A204.1 (cell line): ENCODE results near the gene PLXNB2.
"Not testable (repeated sequence)": the region's sequence is repeated elsewhere in the genome, so short reads cannot be mapped to it uniquely, and the experiment has no call there.

Experiments
- FAIRE-seq: peaks from 2 replicates; lab custom pipeline; 2012; peaks lifted over from hg19 to GRCh38; lab: Jason Lieb, UNC

PLXNB2 gene

GRCh38 chr22:50325444-50326224 is 18.2 kb upstream of the PLXNB2 start:
- FAIRE-seq = no peak

- FAIRE-seq = no peak
These were observed 16.5 kb upstream of the PLXNB2 start for GRCh38 chr22:50323900-50324299.

GRCh38 chr22:50322382-50323104 is 15.1 kb upstream of the PLXNB2 start:
- not testable (repeated sequence) for FAIRE-seq

- FAIRE-seq = no peak
These were observed 13.4 kb upstream of the PLXNB2 start for GRCh38 chr22:50320671-50321325.

- FAIRE-seq = no peak
These were observed 12.7 kb upstream of the PLXNB2 start for GRCh38 chr22:50320116-50320515.

- FAIRE-seq = no peak
These were observed 12.1 kb upstream of the PLXNB2 start for GRCh38 chr22:50319503-50319951.

GRCh38 chr22:50318698-50319411 is 11.4 kb upstream of the PLXNB2 start:
- no peak for FAIRE-seq

GRCh38 chr22:50318356-50318697 is 10.9 kb upstream of the PLXNB2 start:
- no peak for FAIRE-seq

GRCh38 chr22:50317674-50318073 is 10.2 kb upstream of the PLXNB2 start:
- no peak for FAIRE-seq

GRCh38 chr22:50317178-50317577 is 9.7 kb upstream of the PLXNB2 start:
- no peak for FAIRE-seq

- no peak for FAIRE-seq
These were observed 8.9 kb upstream of the PLXNB2 start for GRCh38 chr22:50316114-50317065.

GRCh38 chr22:50315289-50316113 is 8.1 kb upstream of the PLXNB2 start:
- no peak for FAIRE-seq

GRCh38 chr22:50314455-50315288 is 7.2 kb upstream of the PLXNB2 start:
- FAIRE-seq = no peak

GRCh38 chr22:50314081-50314454 is 6.6 kb upstream of the PLXNB2 start:
- no peak for FAIRE-seq

- FAIRE-seq = no peak
These were observed 6.2 kb upstream of the PLXNB2 start for GRCh38 chr22:50313600-50313999.

GRCh38 chr22:50313021-50313420 is 5.6 kb upstream of the PLXNB2 start:
- FAIRE-seq = no peak

GRCh38 chr22:50312371-50312770 is 4.9 kb upstream of the PLXNB2 start:
- no peak for FAIRE-seq

- FAIRE-seq = no peak
These were observed 4.3 kb upstream of the PLXNB2 start for GRCh38 chr22:50311606-50312351.

- FAIRE-seq = no peak
These were observed 3.6 kb upstream of the PLXNB2 start for GRCh38 chr22:50310949-50311444.
